GM10248 (cell line): Measurements from ENCODE around the gene REC8.

ENCODE experiments used
- CTCF ChIA-PET: fragments of 300-600 bp; sonication (Branson Sonifier 250); formaldehyde crosslinking; extraction: SDS; loops from one replicate; lab custom pipeline; 2021; ENCODE audit warnings: antibody characterized with exemption; lab: Yijun Ruan, JAX
- POLR2A ChIA-PET: fragments of 350-650 bp; sonication (Branson Sonifier 250); formaldehyde crosslinking; extraction: SDS; loops from one replicate; lab custom pipeline; 2020; ENCODE audit warnings: antibody characterized with exemption; lab: Yijun Ruan, JAX
- DNase-seq: peaks from one replicate; pipeline ENCODE4 v3.0.0; 2012; ENCODE audit errors: extremely low spot score
- TF ChIP-seq, protein P1 (sequence below): IDR thresholded peaks from 2 replicates; pipeline ENCODE4 v1.5.1; 2012; ENCODE audit warnings: mild to moderate bottlenecking, low read depth; ENCODE audit errors: extremely low read depth, missing control alignments, control extremely low read depth

Gene REC8

DNA sequence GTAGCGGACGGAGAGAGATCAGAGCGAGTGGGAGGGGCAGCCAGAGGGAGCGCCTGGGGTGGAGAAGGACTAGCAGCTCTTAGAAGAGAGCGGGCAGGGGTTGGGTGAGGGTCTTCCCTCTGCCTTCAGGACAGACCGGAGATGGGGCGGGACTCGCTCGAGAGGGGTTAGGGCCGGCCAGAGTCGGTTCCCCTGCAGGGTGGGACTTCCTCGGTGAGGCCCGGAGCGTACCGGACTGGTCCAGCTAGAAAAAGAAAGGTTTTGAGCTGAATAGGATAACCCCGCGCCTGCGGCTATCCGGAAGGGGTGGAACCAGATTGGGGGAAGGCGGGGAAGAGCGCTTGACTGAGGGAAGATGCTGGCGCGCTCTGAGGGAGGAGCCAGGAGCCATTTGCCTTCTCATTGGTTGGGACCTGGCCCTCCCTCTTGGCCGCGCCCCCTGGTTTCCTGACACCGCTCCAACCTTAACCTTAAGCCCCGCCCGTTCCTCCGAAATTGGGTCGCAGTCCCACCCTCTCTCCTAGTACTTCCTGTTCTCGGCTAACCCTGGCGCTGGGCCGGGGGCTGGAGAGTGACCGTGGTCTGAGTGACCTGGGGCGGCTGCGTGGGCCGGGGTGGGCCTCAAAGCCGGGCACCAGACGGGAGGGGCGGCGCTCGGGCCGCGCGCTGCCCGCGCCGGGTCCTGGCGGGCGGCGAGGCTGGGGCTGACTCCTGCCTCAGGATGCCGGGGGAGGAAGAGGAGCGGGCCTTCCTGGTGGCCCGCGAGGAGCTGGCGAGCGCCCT is 24.7 kb upstream of the REC8 start, which contains the start of gene RNF31:
TSS of gene RNF31 (plus strand) at position 521 of the 783 bp plus-strand sequence. CDS start at position 722, 201 bp downstream.
- CTCF ChIA-PET = interaction anchor here (0.8 to 12.0 kb wide), 12 partner anchors 8 to 285 kb away, joined by 3 to 154 read pairs (median 6); partner anchors contain the start of genes CIDEB, DCAF11, IRF9 and NRL
- POLR2A ChIA-PET = interaction anchor here (0.6 to 3.2 kb wide), 11 partner anchors 9 to 52 kb away, joined by 3 to 20 read pairs (median 6); partner anchors contain the start of genes DCAF11, IRF9, NRL and PSME1
- TF ChIP-seq, protein P1, sequence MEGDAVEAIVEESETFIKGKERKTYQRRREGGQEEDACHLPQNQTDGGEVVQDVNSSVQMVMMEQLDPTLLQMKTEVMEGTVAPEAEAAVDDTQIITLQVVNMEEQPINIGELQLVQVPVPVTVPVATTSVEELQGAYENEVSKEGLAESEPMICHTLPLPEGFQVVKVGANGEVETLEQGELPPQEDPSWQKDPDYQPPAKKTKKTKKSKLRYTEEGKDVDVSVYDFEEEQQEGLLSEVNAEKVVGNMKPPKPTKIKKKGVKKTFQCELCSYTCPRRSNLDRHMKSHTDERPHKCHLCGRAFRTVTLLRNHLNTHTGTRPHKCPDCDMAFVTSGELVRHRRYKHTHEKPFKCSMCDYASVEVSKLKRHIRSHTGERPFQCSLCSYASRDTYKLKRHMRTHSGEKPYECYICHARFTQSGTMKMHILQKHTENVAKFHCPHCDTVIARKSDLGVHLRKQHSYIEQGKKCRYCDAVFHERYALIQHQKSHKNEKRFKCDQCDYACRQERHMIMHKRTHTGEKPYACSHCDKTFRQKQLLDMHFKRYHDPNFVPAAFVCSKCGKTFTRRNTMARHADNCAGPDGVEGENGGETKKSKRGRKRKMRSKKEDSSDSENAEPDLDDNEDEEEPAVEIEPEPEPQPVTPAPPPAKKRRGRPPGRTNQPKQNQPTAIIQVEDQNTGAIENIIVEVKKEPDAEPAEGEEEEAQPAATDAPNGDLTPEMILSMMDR = no peak

GRCh38 chr14:24147761-24148428 is 24.0 kb upstream of the REC8 start:
- TF ChIP-seq, protein P1 = no peak
- ChIA-PET POLR2A (interaction anchor here (1.5 to 3.2 kb wide), 3 partner anchors 8 to 13 kb away, joined by 5 to 14 read pairs (median 12); partner anchors contain the start of genes IRF9 and PSME1), CTCF (interaction anchor here (1.1 to 12.0 kb wide), 6 partner anchors 9 to 55 kb away, joined by 3 to 154 read pairs (median 12); partner anchors contain the start of genes DCAF11, IRF9 and NRL)
- DNase-seq = no peak

More for the DNA sequence above, 24.7 kb upstream of the REC8 start, which contains the start of gene RNF31:
- DNase-seq = peak; percentile 97

- TF ChIP-seq, protein P1 = no peak
- no peak for DNase-seq
- CTCF ChIA-PET = interaction anchor here (1.1 to 12.0 kb wide), 5 partner anchors 13 to 41 kb away, joined by 3 to 154 read pairs (median 7); partner anchors contain the start of genes DCAF11, IRF9 and NRL
- POLR2A ChIA-PET = interaction anchor here (0.9 kb wide), 1 partner anchor 13 kb away, joined by 3 read pairs; no protein-coding TSS in a partner anchor
Observed at GRCh38 chr14:24149302-24149969, 22.4 kb upstream of the REC8 start.

DNA sequence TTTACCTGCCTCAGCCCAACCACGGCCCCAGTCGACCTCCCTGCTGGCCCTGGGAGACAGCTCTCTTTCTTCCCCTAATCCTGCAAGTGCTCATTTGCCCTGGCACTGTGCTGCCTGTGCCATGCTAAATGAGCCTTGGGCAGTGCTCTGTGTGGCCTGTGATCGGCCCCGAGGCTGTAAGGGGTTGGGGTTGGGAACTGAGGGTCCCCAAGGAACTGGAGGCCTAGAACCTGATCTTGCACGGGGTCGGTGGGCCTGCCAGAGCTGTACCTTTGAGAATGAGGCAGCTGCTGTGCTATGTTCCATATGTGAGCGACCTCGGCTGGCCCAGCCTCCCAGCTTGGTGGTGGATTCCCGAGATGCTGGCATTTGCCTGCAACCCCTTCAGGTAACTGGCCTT is 21.8 kb upstream of the REC8 start:
- POLR2A ChIA-PET = interaction anchor here (0.9 to 1.4 kb wide), 2 partner anchors 11 to 12 kb away, joined by 3 to 7 read pairs; no protein-coding TSS in a partner anchor
- TF ChIP-seq, protein P1 = no peak
- CTCF ChIA-PET = interaction anchor here (0.8 to 12.0 kb wide), 4 partner anchors 13 to 60 kb away, joined by 3 to 154 read pairs (median 6); partner anchors contain the start of genes DCAF11 and IRF9

DNA sequence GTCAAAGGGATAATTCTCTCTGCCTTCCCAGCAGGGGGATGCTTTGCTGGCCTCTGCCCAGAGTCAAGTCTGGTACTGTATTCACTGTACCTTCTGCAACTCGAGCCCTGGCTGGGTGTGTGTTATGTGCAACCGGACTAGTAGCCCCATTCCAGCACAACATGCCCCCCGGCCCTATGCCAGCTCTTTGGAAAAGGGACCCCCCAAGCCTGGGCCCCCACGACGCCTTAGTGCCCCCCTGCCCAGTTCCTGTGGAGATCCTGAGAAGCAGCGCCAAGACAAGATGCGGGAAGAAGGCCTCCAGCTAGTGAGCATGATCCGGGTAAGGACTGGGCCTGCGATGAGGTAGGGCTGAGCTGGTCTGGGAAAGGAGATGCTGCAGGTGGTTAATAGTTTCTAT is 21.3 kb upstream of the REC8 start:
- ChIA-PET POLR2A (interaction anchor here (1.4 kb wide), 1 partner anchor 11 kb away, joined by 7 read pairs; no protein-coding TSS in a partner anchor), CTCF (interaction anchor here (0.8 to 12.0 kb wide), 4 partner anchors 12 to 60 kb away, joined by 3 to 154 read pairs (median 6); partner anchors contain the start of genes DCAF11 and IRF9)
- TF ChIP-seq, protein P1 = no peak
- no peak for DNase-seq

More for the DNA sequence above, 21.8 kb upstream of the REC8 start:
- DNase-seq = no peak
